Measurements from ENCODE around the gene VWA8.
"Not testable (repeated sequence)": the region's sequence is repeated elsewhere in the genome, so short reads cannot be mapped to it uniquely, and the experiment has no call there.

DNA sequence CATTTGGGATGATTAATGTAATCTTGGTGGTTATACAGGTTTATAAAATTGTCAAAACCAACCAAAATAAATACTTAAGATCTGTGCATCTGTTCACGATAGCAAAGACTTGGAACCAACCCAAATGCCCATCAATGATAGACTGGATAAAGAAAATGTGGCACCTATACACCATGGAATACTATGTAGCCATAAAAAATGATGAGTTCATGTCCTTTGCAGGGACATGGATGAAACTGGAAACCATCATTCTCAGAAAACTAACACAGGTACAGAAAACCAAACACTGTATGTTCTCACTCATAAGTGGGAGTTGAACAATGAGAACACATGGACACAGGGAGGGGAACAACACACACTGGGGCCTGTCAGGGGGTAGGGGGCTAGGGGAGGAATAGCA lies 11.8 kb downstream of the VWA8 start:
- TF ChIP-seq, protein P1, sequence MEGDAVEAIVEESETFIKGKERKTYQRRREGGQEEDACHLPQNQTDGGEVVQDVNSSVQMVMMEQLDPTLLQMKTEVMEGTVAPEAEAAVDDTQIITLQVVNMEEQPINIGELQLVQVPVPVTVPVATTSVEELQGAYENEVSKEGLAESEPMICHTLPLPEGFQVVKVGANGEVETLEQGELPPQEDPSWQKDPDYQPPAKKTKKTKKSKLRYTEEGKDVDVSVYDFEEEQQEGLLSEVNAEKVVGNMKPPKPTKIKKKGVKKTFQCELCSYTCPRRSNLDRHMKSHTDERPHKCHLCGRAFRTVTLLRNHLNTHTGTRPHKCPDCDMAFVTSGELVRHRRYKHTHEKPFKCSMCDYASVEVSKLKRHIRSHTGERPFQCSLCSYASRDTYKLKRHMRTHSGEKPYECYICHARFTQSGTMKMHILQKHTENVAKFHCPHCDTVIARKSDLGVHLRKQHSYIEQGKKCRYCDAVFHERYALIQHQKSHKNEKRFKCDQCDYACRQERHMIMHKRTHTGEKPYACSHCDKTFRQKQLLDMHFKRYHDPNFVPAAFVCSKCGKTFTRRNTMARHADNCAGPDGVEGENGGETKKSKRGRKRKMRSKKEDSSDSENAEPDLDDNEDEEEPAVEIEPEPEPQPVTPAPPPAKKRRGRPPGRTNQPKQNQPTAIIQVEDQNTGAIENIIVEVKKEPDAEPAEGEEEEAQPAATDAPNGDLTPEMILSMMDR (IDR thresholded peaks at IDR 0.05) = not testable (repeated sequence)
- TF ChIP-seq POLR2A (IDR thresholded peaks at IDR 0.05) = not testable (repeated sequence)
